ENCODE results near the gene CDCP1. TPM values are rescaled to one million over a fixed set of nuclear protein-coding genes. Genes with fewer than 3 reads are reported as not detected.

The CDCP1 gene
- total RNA-seq, 4 donors from 2014 or later, result 2.5 to 4.9 (median 4.2) TPM

- no peaks in the 10 kb centered on the region for H3K9me3 ChIP-seq
- H3K4me1 ChIP-seq, result peaks cover 0 to 21% (median 0%) of the 10 kb centered on the region in 3 donors
- no peak for ATAC-seq
- H3K4me3 ChIP-seq, result no peak overlapping the region
- 35 to 51% methylated on average over 3 to 4 of the region's 6 CpGs for WGBS, 2 donors (ENCODE audit: low coverage in 1 of 2)
- TF ChIP-seq, protein P1, sequence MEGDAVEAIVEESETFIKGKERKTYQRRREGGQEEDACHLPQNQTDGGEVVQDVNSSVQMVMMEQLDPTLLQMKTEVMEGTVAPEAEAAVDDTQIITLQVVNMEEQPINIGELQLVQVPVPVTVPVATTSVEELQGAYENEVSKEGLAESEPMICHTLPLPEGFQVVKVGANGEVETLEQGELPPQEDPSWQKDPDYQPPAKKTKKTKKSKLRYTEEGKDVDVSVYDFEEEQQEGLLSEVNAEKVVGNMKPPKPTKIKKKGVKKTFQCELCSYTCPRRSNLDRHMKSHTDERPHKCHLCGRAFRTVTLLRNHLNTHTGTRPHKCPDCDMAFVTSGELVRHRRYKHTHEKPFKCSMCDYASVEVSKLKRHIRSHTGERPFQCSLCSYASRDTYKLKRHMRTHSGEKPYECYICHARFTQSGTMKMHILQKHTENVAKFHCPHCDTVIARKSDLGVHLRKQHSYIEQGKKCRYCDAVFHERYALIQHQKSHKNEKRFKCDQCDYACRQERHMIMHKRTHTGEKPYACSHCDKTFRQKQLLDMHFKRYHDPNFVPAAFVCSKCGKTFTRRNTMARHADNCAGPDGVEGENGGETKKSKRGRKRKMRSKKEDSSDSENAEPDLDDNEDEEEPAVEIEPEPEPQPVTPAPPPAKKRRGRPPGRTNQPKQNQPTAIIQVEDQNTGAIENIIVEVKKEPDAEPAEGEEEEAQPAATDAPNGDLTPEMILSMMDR (IDR thresholded peaks at IDR 0.05), result no peak
- no peaks in the 10 kb centered on the region for H3K27me3 ChIP-seq
- no peaks in the 10 kb centered on the region for H3K36me3 ChIP-seq
- no peak overlapping the region for H3K27ac ChIP-seq
These were observed 17.3 kb upstream of the CDCP1 start for GRCh38 chr3:45163481-45163880.

DNA sequence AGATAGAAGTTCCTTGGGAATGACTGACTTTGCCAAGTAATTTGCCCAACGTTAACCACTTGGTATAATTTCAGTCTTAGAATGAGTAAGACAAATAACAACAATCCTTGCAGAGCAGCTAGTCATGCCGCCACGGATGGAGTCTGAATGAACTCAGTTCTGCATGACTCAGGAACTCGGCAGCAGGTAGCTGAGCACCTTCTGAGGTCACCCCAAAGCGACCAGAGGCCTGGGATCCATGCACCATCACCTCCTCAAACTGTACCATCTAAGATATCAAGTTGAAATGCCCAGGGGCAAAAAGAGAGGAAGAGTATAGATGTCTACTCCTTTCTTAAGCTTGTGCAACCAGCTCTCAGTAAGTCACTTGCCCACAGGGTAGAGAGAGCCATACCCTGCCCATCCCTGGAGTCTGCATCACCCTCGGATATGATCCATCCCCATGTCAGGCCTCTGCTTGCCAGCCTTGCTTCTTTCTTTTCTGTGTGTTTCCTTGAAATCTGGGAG is 8.5 kb upstream of the CDCP1 start:
- H3K36me3 ChIP-seq, result no peaks in the 10 kb centered on the region
- TF ChIP-seq, protein P1 (IDR thresholded peaks at IDR 0.05), result no peak
- TF ChIP-seq POLR2AphosphoS5 (IDR thresholded peaks at IDR 0.05), result no peak
- TF ChIP-seq POLR2A (IDR thresholded peaks at IDR 0.05), result no peak
- TF ChIP-seq EP300 (IDR thresholded peaks at IDR 0.05), result no peak
- 81 to 82% methylated on average over 2 to 3 of the region's 6 CpGs for WGBS, 2 donors (ENCODE audit: low coverage in 1 of 2)
- no peak overlapping the region for H3K4me3 ChIP-seq
- no peak overlapping the region for H3K27ac ChIP-seq
- H3K9me3 ChIP-seq, result peaks cover 0 to 8% (median 0%) of the 10 kb centered on the region in 3 donors
- H3K4me1 ChIP-seq, result no peaks in the 10 kb centered on the region
- no peaks in the 10 kb centered on the region for H3K27me3 ChIP-seq
- no peak for ATAC-seq

DNA sequence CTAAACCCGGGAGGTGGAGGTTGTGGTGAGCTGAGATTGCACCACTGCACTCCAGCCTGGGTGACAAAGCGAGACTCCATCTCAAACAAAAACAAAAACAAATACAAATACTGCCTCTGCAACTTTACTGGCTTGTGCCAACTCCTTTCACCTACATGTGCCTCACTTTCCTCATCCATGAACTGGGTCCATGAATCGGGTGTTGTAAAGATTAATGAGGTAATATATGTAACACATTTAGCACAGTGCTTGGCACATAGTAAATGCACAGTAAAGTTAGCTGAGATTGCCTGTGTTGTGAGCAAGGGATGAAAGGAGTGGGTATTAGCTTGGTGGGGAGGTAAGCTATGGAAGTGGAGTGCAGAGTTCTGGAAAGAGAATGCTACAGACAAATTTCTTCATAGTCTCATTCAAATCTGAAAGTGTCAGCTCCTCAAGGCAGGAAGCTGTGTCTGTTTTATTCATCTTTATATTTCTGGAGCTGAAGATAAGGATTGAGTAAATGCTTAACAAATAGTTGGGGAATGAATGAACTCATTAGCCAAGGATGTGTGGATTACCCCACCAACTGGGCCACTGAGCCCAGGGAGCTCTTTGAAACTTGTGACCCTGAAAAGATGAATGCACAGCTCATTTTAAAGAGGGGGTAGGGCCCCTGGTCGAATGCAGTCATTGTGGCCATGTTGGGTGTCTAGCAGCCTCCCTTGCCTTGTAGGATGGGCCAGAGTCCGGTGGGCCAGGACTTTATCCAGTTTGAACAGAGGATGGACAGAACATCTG is 7.7 kb upstream of the CDCP1 start:
- no peaks in the 10 kb centered on the region for H3K27me3 ChIP-seq
- H3K4me3 ChIP-seq, result no peak overlapping the region
- no peaks in the 10 kb centered on the region for H3K4me1 ChIP-seq
- H3K27ac ChIP-seq, result no peak overlapping the region
- 44 to 100% methylated on average over 4 of the region's 5 CpGs for WGBS, 2 donors (ENCODE audit: low coverage in 1 of 2)
- ATAC-seq, result no peak
- no peak for TF ChIP-seq EP300 (IDR thresholded peaks at IDR 0.05)
- TF ChIP-seq, protein P1 (IDR thresholded peaks at IDR 0.05), result no peak
- TF ChIP-seq POLR2A (IDR thresholded peaks at IDR 0.05), result no peak
- no peak for TF ChIP-seq POLR2AphosphoS5 (IDR thresholded peaks at IDR 0.05)
- no peaks in the 10 kb centered on the region for H3K36me3 ChIP-seq
- peaks cover 0 to 8% (median 0%) of the 10 kb centered on the region in 3 donors for H3K9me3 ChIP-seq

- peaks cover 1% of the 10 kb centered on the region for H3K27me3 ChIP-seq
- WGBS, 2 donors (ENCODE audit: low coverage in 1 of 2), result 30 to 100% methylated on average over 1 of the region's 1 CpG
- H3K36me3 ChIP-seq, result no peaks in the 10 kb centered on the region
- ATAC-seq, result no peak
- TF ChIP-seq POLR2AphosphoS5 (IDR thresholded peaks at IDR 0.05) (no peak), POLR2A (IDR thresholded peaks at IDR 0.05) (no peak), EP300 (IDR thresholded peaks at IDR 0.05) (no peak)
- TF ChIP-seq, protein P1 (IDR thresholded peaks at IDR 0.05), result no peak
- H3K9me3 ChIP-seq, result peaks cover 0 to 8% (median 0%) of the 10 kb centered on the region in 3 donors
- no peak overlapping the region for H3K27ac ChIP-seq
- H3K4me1 ChIP-seq, result no peaks in the 10 kb centered on the region
- H3K4me3 ChIP-seq, result no peak overlapping the region
These were observed 6.1 kb upstream of the CDCP1 start for GRCh38 chr3:45152307-45152706.

- 40 to 66% methylated on average over 1 to 2 of the region's 2 CpGs for WGBS, 2 donors (ENCODE audit: low coverage in 1 of 2)
- ATAC-seq, result no peak
- H3K9me3 ChIP-seq, result peaks cover 0 to 8% (median 0%) of the 10 kb centered on the region in 3 donors
These were observed 4.9 kb upstream of the CDCP1 start for GRCh38 chr3:45151100-45151499.

More at GRCh38 chr3:45151100-45151499, 4.9 kb upstream of the CDCP1 start:
- Histone ChIP-seq H3K4me1 (peaks cover 0 to 4% (median 2%) of the 10 kb centered on the region in 3 donors), H3K27ac (no peak overlapping the region), H3K36me3 (no peaks in the 10 kb centered on the region), H3K4me3 (no peak overlapping the region), H3K27me3 (peaks cover 13% of the 10 kb centered on the region)
- TF ChIP-seq, protein P1 (IDR thresholded peaks at IDR 0.05), result no peak
- no peak for TF ChIP-seq EP300 (IDR thresholded peaks at IDR 0.05)
- no peak for TF ChIP-seq POLR2A (IDR thresholded peaks at IDR 0.05)
- no peak for TF ChIP-seq POLR2AphosphoS5 (IDR thresholded peaks at IDR 0.05)

Data from gastroesophageal sphincter (tissue), 4 donors.